ENCODE measurements around the gene NDST1. TPM values are rescaled to one million over a fixed set of nuclear protein-coding genes. Genes with fewer than 3 reads are reported as not detected.

Gene NDST1
- total and polyA plus RNA-seq, 10 of the 15 experiments (the other 5 are each of a cell fraction or from before 2014, with no cell fraction given), result 0.20 to 53.5 (median 12.9) TPM

GRCh38 chr5:150503386-150503785 is 4.5 kb upstream of the NDST1 start:
- BruUV-seq (replicated peaks), result no TSS peak
- WGBS (ENCODE audit: insufficient coverage, insufficient replicate concordance, low lambda C conversion rate, missing lambda C conversion rate), result 100% methylated on average over 4 of the region's 4 CpGs
- SMC1A ChIA-PET (ENCODE audit: uncharacterized antibody, unreplicated experiment), result no interaction called here
- POLR2A ChIA-PET, result no interaction called here
- RAD21 ChIA-PET (ENCODE audit: unreplicated experiment), result no interaction called here
- H3K27me3 ChIP-seq (replicated peaks in 1 of 2; ENCODE audit: control insufficient read depth in 2 of 2, insufficient read depth in 2 of 2, low read length in 1 of 2), result no peaks in the 10 kb centered on the region
- DNase-seq (ENCODE audit: low read depth, low spot score) (no peak), FAIRE-seq (no peak), ATAC-seq (no peak)
- no peaks in the 10 kb centered on the region for H3K9me3 ChIP-seq (replicated peaks; ENCODE audit: control insufficient read depth, insufficient read depth, low read length)
- no peak overlapping the region for H3K4me3 ChIP-seq
- no peak overlapping the region for H2AFZ ChIP-seq (ENCODE audit: control insufficient read depth, low read depth, low read length)
- intact Hi-C loops (cut with micrococcal nuclease; ENCODE audit: unreplicated experiment), result no loop called here
- no peaks in the 10 kb centered on the region for H3K4me1 ChIP-seq (ENCODE audit: control insufficient read depth, insufficient read depth, low read length)
- in situ Hi-C loops (cut with MboI), result no loop called here
- TF ChIP-seq RBBP5 (conservative IDR thresholded peaks at IDR 0.05) (no peak), POLR2A (IDR thresholded peaks at IDR 0.05; ENCODE audit: low read depth, low read length) (no peak), HDGF (IDR thresholded peaks at IDR 0.05) (no peak), RAD21 (IDR thresholded peaks at IDR 0.05; ENCODE audit: insufficient read depth, low read depth, low read length) (no peak), SRF (IDR thresholded peaks at IDR 0.05; ENCODE audit: low read depth in 2 of 2, low read length in 2 of 2) (no peak), HDAC2 (IDR thresholded peaks at IDR 0.05) (no peak), HSF1 (IDR thresholded peaks at IDR 0.05; ENCODE audit: low read depth, low read length) (no peak), RELA (IDR thresholded peaks at IDR 0.05; ENCODE audit: borderline replicate concordance, partially characterized antibody) (no peak), RELB (IDR thresholded peaks at IDR 0.05; ENCODE audit: low read depth) (no peak), CHD1 (IDR thresholded peaks at IDR 0.05; ENCODE audit: low read depth, low read length) (no peak), IKZF2 (IDR thresholded peaks at IDR 0.05) (no peak), ESRRA (IDR thresholded peaks at IDR 0.05; ENCODE audit: low read length) (no peak), BACH1 (IDR thresholded peaks at IDR 0.05; ENCODE audit: borderline replicate concordance) (no peak), E2F8 (IDR thresholded peaks at IDR 0.05; ENCODE audit: low read depth, partially characterized antibody) (no peak), GABPA (IDR thresholded peaks at IDR 0.05; ENCODE audit: low read depth) (no peak), ATF7 (IDR thresholded peaks at IDR 0.05; ENCODE audit: low read depth) (no peak), MTA3 (IDR thresholded peaks at IDR 0.05; ENCODE audit: borderline replicate concordance, low read length) (no peak), TAF1 (IDR thresholded peaks at IDR 0.05; ENCODE audit: borderline replicate concordance, low read depth, low read length) (no peak), NR2C2 (IDR thresholded peaks at IDR 0.05; ENCODE audit: borderline replicate concordance, control insufficient read depth, insufficient read length, low read depth) (no peak)
- H4K20me1 ChIP-seq (ENCODE audit: control insufficient read depth, insufficient read depth), result peaks cover 3% of the 10 kb centered on the region; the same call in 1 of the 2 replicates
- H3K9ac ChIP-seq (ENCODE audit: control insufficient read depth, insufficient read depth, low read length), result no peak overlapping the region
- peaks cover 5% of the 10 kb centered on the region; the same call in 1 of the 2 replicates for H3K79me2 ChIP-seq (ENCODE audit: control insufficient read depth, insufficient read depth, low read length)
- CTCF ChIA-PET, result no interaction called here
- H3K36me3 ChIP-seq (ENCODE audit: control insufficient read depth in 2 of 2, insufficient read depth in 2 of 2, low read length in 1 of 2), result peaks cover 2 to 9% of the 10 kb centered on the region in 2 experiments; a peak in 3 of 4 replicates
- no peak overlapping the region for H3K4me2 ChIP-seq (ENCODE audit: control insufficient read depth, insufficient read depth)
- H3K27ac ChIP-seq (ENCODE audit: control insufficient read depth, insufficient read depth), result no peak overlapping the region

All from GM12878 (cell line).